Panc1 (cell line): ENCODE measurements around the gene CDCP1.

Experiments used
- POLR2AphosphoS5 ChIP-seq: IDR thresholded peaks from 2 replicates; pipeline ENCODE4 v1.6.1; 2012; ENCODE audit warnings: mild to moderate bottlenecking, low read depth, low read length, moderate library complexity
- TF ChIP-seq, protein P1 (sequence below): fragments of 450-650 bp; IDR thresholded peaks from 2 replicates; pipeline ENCODE4 v1.5.1; 2017; ENCODE audit warnings: mild to moderate bottlenecking

DNA sequence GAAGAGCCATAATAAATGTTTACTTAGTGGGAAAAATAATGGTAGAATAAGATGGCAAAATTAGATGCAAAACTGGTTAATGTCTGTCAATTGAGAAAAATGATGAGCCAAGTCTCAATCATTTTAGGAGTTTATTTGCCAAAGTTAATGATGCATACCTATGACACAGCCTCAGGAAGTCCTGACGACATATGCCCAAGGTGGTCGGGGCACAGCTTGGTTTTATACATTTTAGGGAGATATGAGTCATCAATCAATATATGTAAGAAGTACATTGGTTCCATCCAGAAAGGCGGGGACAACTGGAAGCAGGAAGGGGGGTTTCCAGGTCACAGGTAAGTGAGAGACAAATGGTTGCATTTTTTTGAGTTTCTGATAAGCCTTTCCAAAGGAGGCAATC lies 88.6 kb downstream of the CDCP1 start:
- TF ChIP-seq, protein P1, sequence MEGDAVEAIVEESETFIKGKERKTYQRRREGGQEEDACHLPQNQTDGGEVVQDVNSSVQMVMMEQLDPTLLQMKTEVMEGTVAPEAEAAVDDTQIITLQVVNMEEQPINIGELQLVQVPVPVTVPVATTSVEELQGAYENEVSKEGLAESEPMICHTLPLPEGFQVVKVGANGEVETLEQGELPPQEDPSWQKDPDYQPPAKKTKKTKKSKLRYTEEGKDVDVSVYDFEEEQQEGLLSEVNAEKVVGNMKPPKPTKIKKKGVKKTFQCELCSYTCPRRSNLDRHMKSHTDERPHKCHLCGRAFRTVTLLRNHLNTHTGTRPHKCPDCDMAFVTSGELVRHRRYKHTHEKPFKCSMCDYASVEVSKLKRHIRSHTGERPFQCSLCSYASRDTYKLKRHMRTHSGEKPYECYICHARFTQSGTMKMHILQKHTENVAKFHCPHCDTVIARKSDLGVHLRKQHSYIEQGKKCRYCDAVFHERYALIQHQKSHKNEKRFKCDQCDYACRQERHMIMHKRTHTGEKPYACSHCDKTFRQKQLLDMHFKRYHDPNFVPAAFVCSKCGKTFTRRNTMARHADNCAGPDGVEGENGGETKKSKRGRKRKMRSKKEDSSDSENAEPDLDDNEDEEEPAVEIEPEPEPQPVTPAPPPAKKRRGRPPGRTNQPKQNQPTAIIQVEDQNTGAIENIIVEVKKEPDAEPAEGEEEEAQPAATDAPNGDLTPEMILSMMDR, result no peak
- no peak for TF ChIP-seq POLR2AphosphoS5
